AG04449 (cell line): ENCODE measurements around the gene MAPK14.

Experiments
- CTCF ChIA-PET: fragments of 350-600 bp; formaldehyde crosslinking; extraction: SDS; loops from one replicate; lab custom pipeline; 2021; ENCODE audit warnings: antibody characterized with exemption; lab: Yijun Ruan, JAX
- POLR2A ChIA-PET: fragments of 400-600, 350-600 bp; formaldehyde crosslinking; extraction: SDS; loops from one replicate; lab custom pipeline; 2020; ENCODE audit warnings: antibody characterized with exemption, inconsistent platforms; lab: Yijun Ruan, JAX
- DNase-seq: peaks from one replicate; pipeline ENCODE4 v3.0.0-alpha.2; 2010; ENCODE audit warnings: low read depth, low spot score
- H3K4me3 ChIP-seq: 2 replicates; pipeline ENCODE4 v1.5.1; 2011; ENCODE audit warnings: low read depth, mild to moderate bottlenecking, control low read depth, low read length
- TF ChIP-seq, protein P1 (sequence below): IDR thresholded peaks from one replicate; pipeline ENCODE4 v1.5.1; 2011; ENCODE audit warnings: mild to moderate bottlenecking, moderate library complexity, low read length, control low read depth, inconsistent platforms; ENCODE audit not compliant: insufficient read depth; ENCODE audit errors: missing control alignments

Gene MAPK14

DNA sequence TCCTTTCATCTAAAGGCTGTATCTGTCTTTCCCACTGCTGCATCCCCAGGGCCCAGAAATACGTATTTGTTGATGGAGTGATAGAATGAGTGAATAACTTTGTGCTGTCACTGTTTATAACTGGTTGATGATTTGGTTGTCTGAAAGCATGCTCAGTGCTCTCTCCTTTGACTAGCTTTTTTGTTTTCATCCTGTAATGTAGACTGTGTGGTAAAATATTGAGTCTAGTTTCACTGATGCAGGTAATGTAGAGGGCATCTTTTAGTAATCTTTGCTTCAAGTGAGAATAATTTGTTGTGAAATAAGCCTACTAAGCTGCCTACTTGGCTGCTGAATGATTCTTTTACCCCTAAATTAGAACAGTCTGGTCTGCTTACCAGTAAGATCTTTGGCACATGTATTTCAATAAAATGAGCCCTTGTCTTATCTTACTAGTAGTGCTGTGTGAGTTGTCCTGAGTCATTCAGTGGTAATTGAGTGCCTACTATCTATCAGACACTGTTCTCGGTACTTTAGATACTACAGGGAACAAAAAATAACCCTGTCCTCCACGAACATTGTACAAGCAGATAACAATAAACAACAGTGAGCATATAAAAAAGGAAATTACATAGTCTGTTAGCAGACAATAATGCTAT, 39.9 kb downstream of the MAPK14 start:
- TF ChIP-seq, protein P1, sequence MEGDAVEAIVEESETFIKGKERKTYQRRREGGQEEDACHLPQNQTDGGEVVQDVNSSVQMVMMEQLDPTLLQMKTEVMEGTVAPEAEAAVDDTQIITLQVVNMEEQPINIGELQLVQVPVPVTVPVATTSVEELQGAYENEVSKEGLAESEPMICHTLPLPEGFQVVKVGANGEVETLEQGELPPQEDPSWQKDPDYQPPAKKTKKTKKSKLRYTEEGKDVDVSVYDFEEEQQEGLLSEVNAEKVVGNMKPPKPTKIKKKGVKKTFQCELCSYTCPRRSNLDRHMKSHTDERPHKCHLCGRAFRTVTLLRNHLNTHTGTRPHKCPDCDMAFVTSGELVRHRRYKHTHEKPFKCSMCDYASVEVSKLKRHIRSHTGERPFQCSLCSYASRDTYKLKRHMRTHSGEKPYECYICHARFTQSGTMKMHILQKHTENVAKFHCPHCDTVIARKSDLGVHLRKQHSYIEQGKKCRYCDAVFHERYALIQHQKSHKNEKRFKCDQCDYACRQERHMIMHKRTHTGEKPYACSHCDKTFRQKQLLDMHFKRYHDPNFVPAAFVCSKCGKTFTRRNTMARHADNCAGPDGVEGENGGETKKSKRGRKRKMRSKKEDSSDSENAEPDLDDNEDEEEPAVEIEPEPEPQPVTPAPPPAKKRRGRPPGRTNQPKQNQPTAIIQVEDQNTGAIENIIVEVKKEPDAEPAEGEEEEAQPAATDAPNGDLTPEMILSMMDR = no peak
- ChIA-PET CTCF (interaction anchor here (1.1 to 10.6 kb wide), 3 partner anchors 28 to 331 kb away, joined by 3 to 92 read pairs (median 14); partner anchors contain the start of gene MAPK14), POLR2A (no interaction called here)
- DNase-seq = no peak
- no peak overlapping the region for H3K4me3 ChIP-seq

- ChIA-PET POLR2A (no interaction called here), CTCF (interaction anchor here (1.5 to 10.6 kb wide), 4 partner anchors 10 to 40 kb away, joined by 3 to 92 read pairs (median 10); partner anchors contain the start of gene MAPK14)
- no peak overlapping the region for H3K4me3 ChIP-seq
- no peak for DNase-seq
- TF ChIP-seq, protein P1 = no peak
These were observed 40.4 kb downstream of the MAPK14 start for GRCh38 chr6:36068012-36068392.

DNA sequence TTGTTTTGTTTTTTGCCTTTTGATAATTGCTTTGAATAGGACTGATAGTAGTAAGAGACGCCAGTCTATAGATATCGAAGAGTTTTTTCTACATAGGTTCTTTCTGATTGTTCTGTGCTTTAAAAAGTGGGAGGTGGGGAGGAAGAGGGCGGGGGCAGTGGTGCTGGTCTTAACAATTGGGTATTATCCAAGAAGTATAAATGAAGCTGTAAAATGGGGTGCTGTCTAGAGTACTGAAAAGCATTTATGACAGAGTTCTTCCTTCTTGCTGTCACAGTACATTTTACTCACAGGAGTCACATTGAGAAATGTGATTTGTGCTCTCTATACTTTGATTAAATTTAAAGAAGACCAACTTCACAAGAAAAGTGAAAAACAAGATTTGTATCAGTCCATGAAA, 41.0 kb downstream of the MAPK14 start:
- no peak overlapping the region for H3K4me3 ChIP-seq
- ChIA-PET CTCF (interaction anchor here (1.5 to 10.6 kb wide), 4 partner anchors 10 to 41 kb away, joined by 3 to 92 read pairs (median 10); partner anchors contain the start of gene MAPK14), POLR2A (no interaction called here)
- TF ChIP-seq, protein P1 = no peak
- DNase-seq = no peak

- POLR2A ChIA-PET = no interaction called here
These were observed 42.0 kb downstream of the MAPK14 start for GRCh38 chr6:36069573-36069972.

DNA sequence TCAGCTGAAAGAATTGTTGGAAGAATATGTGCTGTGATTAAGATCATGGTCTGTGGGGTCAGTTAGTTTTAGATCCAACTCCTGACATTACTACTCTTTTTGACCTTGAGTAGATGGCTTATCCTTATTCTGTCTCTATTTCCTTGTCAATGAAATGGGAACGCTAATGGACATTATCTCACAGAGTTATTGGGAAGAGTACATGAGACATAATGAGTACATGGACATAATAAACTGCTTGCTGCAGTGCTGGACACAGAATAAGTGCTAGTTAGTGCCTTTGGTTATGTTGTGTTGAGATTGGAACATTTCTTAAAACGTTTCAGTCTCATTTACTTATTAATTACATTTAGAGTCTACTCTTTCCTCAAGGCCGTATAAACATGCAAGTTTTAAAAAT, 42.6 kb downstream of the MAPK14 start:
- DNase-seq = no peak
- CTCF ChIA-PET = interaction anchor here (2.5 to 10.6 kb wide), 2 partner anchors 8 to 25 kb away, joined by 7 to 92 read pairs; no protein-coding TSS in a partner anchor
- TF ChIP-seq, protein P1 = no peak
- H3K4me3 ChIP-seq = no peak overlapping the region
- POLR2A ChIA-PET = no interaction called here

More at GRCh38 chr6:36069573-36069972, 42.0 kb downstream of the MAPK14 start:
- no peak for DNase-seq
- H3K4me3 ChIP-seq = no peak overlapping the region
- CTCF ChIA-PET = interaction anchor here (0.8 to 10.6 kb wide), 6 partner anchors 9 to 44 kb away, joined by 3 to 92 read pairs (median 5); partner anchors contain the start of gene MAPK14
- TF ChIP-seq, protein P1 = no peak

GRCh38 chr6:36071281-36071680, 43.7 kb downstream of the MAPK14 start:
- CTCF ChIA-PET = interaction anchor here (10.6 kb wide), 1 partner anchor 24 kb away, joined by 92 read pairs; no protein-coding TSS in a partner anchor

More at GRCh38 chr6:36071281-36071680, 43.7 kb downstream of the MAPK14 start:
- TF ChIP-seq, protein P1 = no peak
- no peak overlapping the region for H3K4me3 ChIP-seq
- POLR2A ChIA-PET = no interaction called here
- DNase-seq = no peak
